G401.6 (cell line): ENCODE results near the gene LCE2C.

ENCODE experiments used
- FAIRE-seq: peaks from 2 replicates; lab custom pipeline; 2012; peaks lifted over from hg19 to GRCh38; lab: Jason Lieb, UNC

LCE2C gene

GRCh38 chr1:152725261-152725660 is 50.2 kb downstream of the LCE2C start:
- no peak for FAIRE-seq
